NCI-H82 treated with DMSO at 0.1 percent for 48 hours (cell line): ENCODE data around the gene PASK.

Source experiments
- DNase-seq: peaks from one replicate; lab custom pipeline; 2025; ENCODE audit not compliant: unreplicated experiment; lab: John Stamatoyannopoulos, UW

The PASK gene

GRCh38 chr2:241180495-241180894, 31.2 kb upstream of the PASK start:
- no peak for DNase-seq

GRCh38 chr2:241179899-241180298, 30.6 kb upstream of the PASK start:
- DNase-seq, result no peak

DNA sequence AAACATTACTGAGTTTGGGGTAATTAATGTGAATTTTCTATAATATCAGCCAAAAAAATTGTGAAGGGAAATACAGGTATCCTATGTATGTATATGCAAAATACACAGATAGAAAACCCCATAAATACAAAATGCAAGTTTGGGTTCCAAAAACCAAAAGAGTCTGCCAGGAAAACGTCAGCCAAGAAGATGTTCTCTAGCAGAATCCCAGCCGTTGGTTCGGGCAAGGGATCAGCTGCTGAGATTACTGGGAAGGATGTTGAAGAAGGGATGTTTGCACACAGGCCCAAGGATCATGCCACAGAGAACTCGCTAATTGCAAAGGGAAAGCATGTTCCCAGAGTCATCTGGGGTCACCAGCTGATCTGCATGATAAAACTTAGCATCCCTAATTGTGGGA, 29.7 kb upstream of the PASK start:
- no peak for DNase-seq

GRCh38 chr2:241177526-241178334, 28.5 kb upstream of the PASK start:
- DNase-seq, result no peak

GRCh38 chr2:241173557-241173956, 24.3 kb upstream of the PASK start:
- no peak for DNase-seq

GRCh38 chr2:241168366-241168765, 19.1 kb upstream of the PASK start:
- no peak for DNase-seq

DNA sequence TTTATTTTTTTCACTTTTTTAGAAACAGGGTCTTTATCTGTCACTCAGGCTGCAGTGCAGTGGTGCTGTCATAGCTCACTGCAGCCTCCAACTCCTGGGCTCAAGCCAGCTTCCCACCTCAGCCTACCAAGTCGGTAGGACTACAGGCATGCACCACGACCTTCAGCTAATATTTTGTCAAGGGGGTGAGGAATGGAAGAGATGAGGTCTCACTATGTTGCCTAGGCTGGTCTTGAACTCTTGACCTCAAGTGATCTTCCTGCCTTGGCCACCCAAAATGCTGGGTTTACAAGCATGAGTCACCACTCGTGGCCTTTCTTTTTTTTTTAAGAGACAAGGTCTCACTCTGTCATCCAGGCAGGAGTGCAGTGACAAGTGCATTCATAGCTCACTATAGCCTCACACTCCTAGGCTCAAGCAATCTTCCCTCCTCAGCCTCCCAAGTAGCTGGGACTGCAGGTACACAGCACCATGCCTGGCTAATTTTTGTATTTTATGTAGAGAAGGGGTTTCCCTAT, 14.4 kb upstream of the PASK start:
- no peak for DNase-seq

- DNase-seq, result no peak
Measured at GRCh38 chr2:241161646-241162281, 12.5 kb upstream of the PASK start.

- no peak for DNase-seq
Measured at GRCh38 chr2:241160318-241160717, 11.0 kb upstream of the PASK start.

GRCh38 chr2:241159116-241159515, 9.8 kb upstream of the PASK start:
- DNase-seq, result no peak

GRCh38 chr2:241158546-241158900, 9.3 kb upstream of the PASK start:
- no peak for DNase-seq

DNA sequence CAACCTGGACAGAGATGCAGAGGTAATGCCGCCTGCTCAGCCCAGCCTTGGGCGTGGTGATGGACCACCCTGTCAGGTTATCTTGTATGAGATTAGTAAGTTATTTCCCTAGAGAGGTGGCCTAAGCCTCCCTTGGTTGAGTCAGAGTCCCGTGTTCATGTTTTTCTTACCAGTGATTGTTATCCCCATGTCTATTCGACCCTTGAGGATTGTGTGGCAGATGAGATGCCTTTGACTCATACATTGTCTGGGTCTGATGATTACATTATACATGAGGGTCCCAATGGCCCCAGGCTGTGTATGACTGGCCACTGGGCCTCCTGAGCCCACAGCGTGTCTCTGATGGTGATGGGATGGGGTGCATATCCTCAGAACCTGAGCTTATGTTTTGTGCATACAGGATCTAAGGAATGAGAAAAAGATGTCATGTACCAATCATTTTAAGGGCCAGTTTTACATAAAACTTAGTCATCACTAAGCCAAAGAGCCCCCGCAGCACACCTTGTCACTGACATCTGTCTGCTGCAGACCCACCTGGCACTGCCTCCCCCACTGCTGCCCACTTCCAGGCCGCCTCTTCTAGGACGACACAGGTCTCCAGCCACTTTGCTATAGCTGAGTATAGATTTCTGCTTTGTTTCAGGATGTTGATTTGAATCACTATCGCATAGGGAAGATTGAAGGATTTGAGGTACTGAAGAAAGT, 8.7 kb upstream of the PASK start:
- DNase-seq, result no peak

GRCh38 chr2:241156971-241157441, 7.7 kb upstream of the PASK start:
- DNase-seq, result no peak

GRCh38 chr2:241155936-241156335, 6.7 kb upstream of the PASK start:
- DNase-seq, result no peak

GRCh38 chr2:241154915-241155314, 5.6 kb upstream of the PASK start:
- no peak for DNase-seq

DNA sequence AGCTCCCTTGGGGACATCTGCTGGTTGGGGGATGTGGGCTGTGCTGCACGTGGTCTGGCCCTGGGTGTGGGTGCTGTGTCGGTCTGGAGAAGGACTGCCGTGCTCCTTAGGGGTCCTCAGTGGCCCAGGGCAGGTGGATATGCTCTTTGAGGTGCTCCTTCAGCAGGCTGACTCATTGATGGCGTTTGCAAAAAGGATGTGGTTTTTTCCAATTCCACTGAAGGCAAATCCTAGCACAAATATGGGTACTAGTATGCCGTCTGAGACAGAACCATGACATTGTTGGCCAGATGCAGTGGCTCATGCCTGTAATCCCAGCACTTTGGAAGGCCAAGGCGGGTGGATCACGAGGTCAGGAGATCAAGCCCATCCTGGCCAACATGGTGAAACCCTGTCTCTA, 4.3 kb upstream of the PASK start:
- no peak for DNase-seq

- no peak for DNase-seq
Measured at GRCh38 chr2:241151934-241152660, 2.8 kb upstream of the PASK start.

GRCh38 chr2:241150660-241151530, 1.6 kb upstream of the PASK start:
- DNase-seq, result no peak

DNA sequence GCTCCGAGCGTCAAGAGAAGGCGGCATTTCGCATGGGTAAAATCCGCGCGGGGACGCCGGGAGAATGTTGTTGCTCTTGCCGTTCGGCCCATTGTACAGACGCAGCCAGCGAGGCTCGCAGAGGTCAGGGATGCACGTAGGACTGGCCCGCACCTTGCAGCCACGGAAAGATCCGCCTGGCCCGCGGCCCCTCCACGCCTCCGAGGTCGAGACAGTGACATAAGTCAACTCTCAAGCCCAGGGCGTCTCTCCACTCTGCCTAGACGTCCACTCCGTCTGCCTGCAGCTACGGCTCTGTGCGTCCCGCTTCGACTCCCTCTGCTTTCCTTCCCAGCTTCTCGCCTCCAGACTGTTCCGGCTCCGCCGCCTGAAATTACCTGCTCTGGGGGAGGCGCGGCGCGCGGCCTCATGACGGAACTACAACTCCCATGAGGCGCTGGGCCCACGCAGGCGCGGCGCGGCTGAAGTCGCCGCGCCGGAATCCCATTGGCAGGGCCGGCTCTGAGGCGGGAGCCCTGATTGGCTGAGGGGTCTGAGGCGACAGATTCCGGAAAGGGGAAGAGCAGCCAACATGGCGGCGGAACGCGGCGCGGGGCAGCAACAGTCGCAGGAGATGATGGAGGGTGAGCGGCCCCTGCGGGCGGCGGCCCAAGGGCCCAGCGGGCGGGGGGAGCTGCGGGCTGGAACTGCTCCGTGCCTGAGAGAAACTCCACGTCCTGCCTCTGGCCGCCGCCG, 820 bp upstream of the PASK start, which contains the start of gene PPP1R7:
Gene PPP1R7, plus strand, starts transcription at position 543 of the 735 bp plus-strand sequence. Its CDS starts 29 bp downstream, at position 572.
- peak; percentile 87 for DNase-seq

- DNase-seq, result no peak
Measured at GRCh38 chr2:241149675-241149924, 328 bp upstream of the PASK start.
